Neural cell (in vitro differentiated cells): Measurements from ENCODE around the gene KCNQ5. TPM values are rescaled to one million over a fixed set of nuclear protein-coding genes. Genes with fewer than 3 reads are reported as not detected.

Source experiments
- H2AFZ ChIP-seq: fragments of 200-600, 300-800 bp; sonication (generic), shearing (Covaris generic); 2 replicates; pipeline ENCODE4 v1.6.0; 2014; ENCODE audit warnings: low read depth, mild to moderate bottlenecking, antibody characterized with exemption, low read length, moderate library complexity
- H3F3A ChIP-seq: fragments of 200-600 bp; shearing (Covaris generic); 2 replicates; pipeline ENCODE4 v1.6.1; 2016; ENCODE audit warnings: mild to moderate bottlenecking, moderate library complexity, mixed read lengths, antibody characterized with exemption, low read length; ENCODE audit not compliant: insufficient read depth, poor library complexity, severe bottlenecking
- H3K27ac ChIP-seq: fragments of 200-600, 300-800 bp; sonication (generic), shearing (Covaris generic); 2 replicates; pipeline ENCODE4 v1.5.1; 2014; ENCODE audit warnings: mild to moderate bottlenecking, low read length, moderate library complexity
- H3K27me3 ChIP-seq: fragments of 300-800, 200-600 bp; sonication (generic), shearing (Covaris generic); 2 replicates; pipeline ENCODE4 v1.6.0; 2014; ENCODE audit warnings: mild to moderate bottlenecking, low read depth, low read length, moderate library complexity; ENCODE audit not compliant: insufficient read depth
- H3K36me3 ChIP-seq: fragments of 300-800, 200-600 bp; sonication (generic), shearing (Covaris generic); 2 replicates; pipeline ENCODE4 v1.5.1; 2014; ENCODE audit warnings: mild to moderate bottlenecking, antibody characterized with exemption, low read length, moderate library complexity; ENCODE audit not compliant: insufficient read depth
- H3K4me2 ChIP-seq: fragments of 300-800, 200-600 bp; sonication (generic), shearing (Covaris generic); 2 replicates; pipeline ENCODE4 v1.6.0; 2014; ENCODE audit warnings: mild to moderate bottlenecking, low read length
- H3K4me3 ChIP-seq: fragments of 300-800, 200-600 bp; sonication (generic), shearing (Covaris generic); 2 replicates; pipeline ENCODE4 v1.5.1; 2014; ENCODE audit warnings: mild to moderate bottlenecking, low read length, moderate library complexity
- H3K79me2 ChIP-seq: fragments of 200-600 bp; shearing (Covaris generic); replicated peaks from 2 replicates; pipeline ENCODE4 v1.6.0; 2014; ENCODE audit warnings: mild to moderate bottlenecking, low read length, moderate library complexity; ENCODE audit not compliant: insufficient read depth
- H3K9ac ChIP-seq: fragments of 300-800, 200-600 bp; sonication (generic), shearing (Covaris generic); 2 replicates; pipeline ENCODE4 v1.6.1; 2016; ENCODE audit warnings: mild to moderate bottlenecking, low read length, mixed read lengths
- H3K9me2 ChIP-seq: fragments of 200-600 bp; shearing (Covaris generic); 2 replicates; pipeline ENCODE4 v1.6.1; 2016; ENCODE audit warnings: mild to moderate bottlenecking, low read length, mixed read lengths; ENCODE audit not compliant: insufficient read depth
- H3K9me3 ChIP-seq: fragments of 200-600, 300-800 bp; sonication (generic), shearing (Covaris generic); 2 replicates; pipeline ENCODE4 v1.6.1; 2016; ENCODE audit warnings: mild to moderate bottlenecking, mixed run types, low read length, moderate library complexity, mixed read lengths
- H4K20me1 ChIP-seq: fragments of 200-600 bp; shearing (Covaris generic); 2 replicates; pipeline ENCODE4 v1.6.1; 2016; ENCODE audit warnings: mild to moderate bottlenecking, mixed run types; ENCODE audit not compliant: insufficient read depth
- CTCF ChIP-seq: fragments of 450-650 bp; IDR thresholded peaks from 2 replicates; pipeline ENCODE4 v1.5.1; 2014; ENCODE audit warnings: antibody characterized with exemption, mild to moderate bottlenecking, moderate library complexity; ENCODE audit not compliant: poor library complexity, severe bottlenecking
- EP300 ChIP-seq: fragments of 450-650 bp; conservative IDR thresholded peaks from 2 replicates; pipeline ENCODE4 v1.6.1; 2014; ENCODE audit warnings: antibody characterized with exemption, mild to moderate bottlenecking, moderate library complexity; ENCODE audit not compliant: poor library complexity, severe bottlenecking
- EZH2 ChIP-seq: fragments of 200-600, 300-800 bp; shearing (Covaris generic), sonication (generic); IDR thresholded peaks from 2 replicates; pipeline ENCODE4 v1.6.1; 2014; ENCODE audit warnings: antibody characterized with exemption, low read length, borderline replicate concordance, mild to moderate bottlenecking; ENCODE audit not compliant: insufficient read depth, poor library complexity, severe bottlenecking
- MXI1 ChIP-seq: fragments of 450-650 bp; conservative IDR thresholded peaks from 2 replicates; pipeline ENCODE4 v1.6.1; 2014; ENCODE audit warnings: antibody characterized with exemption, mild to moderate bottlenecking; ENCODE audit not compliant: poor library complexity, severe bottlenecking
- POLR2AphosphoS5 ChIP-seq: IDR thresholded peaks from 2 replicates; pipeline ENCODE4 v1.6.1; 2012
- RAD21 ChIP-seq: fragments of 450-650 bp; conservative IDR thresholded peaks from 2 replicates; pipeline ENCODE4 v1.6.1; 2014; ENCODE audit warnings: antibody characterized with exemption, mild to moderate bottlenecking, moderate library complexity
- REST ChIP-seq: IDR thresholded peaks from 2 replicates; pipeline ENCODE4 v1.6.1; 2012; ENCODE audit warnings: borderline replicate concordance
- SMC3 ChIP-seq: fragments of 450-650 bp; conservative IDR thresholded peaks from 2 replicates; pipeline ENCODE4 v1.6.1; 2014; ENCODE audit warnings: antibody characterized with exemption, mild to moderate bottlenecking, moderate library complexity; ENCODE audit not compliant: poor library complexity
- TAF1 ChIP-seq: IDR thresholded peaks from 2 replicates; pipeline ENCODE4 v1.6.1; 2012; ENCODE audit warnings: low read depth
- polyA plus RNA-seq: library from polyadenylated mRNA; depleted of rRNA; stranded (reverse); fragments of >200 nt; gene quantifications from 2 replicates; pipeline ENCODE4 v1.2.3, GENCODE V29; 2014

The KCNQ5 gene
- polyA plus RNA-seq, 1 donor from 2014 or later: 0.30 TPM

- TF ChIP-seq EP300 (no peak), RAD21 (no peak), SMC3 (no peak), TAF1 (no peak), POLR2AphosphoS5 (no peak), EZH2 (no peak), CTCF (no peak), MXI1 (no peak)
- H3K27me3 ChIP-seq: no peaks in the 10 kb centered on the region
- no peak overlapping the region for H2AFZ ChIP-seq
- H3K79me2 ChIP-seq: no peaks in the 10 kb centered on the region
- H3F3A ChIP-seq: no peaks in the 10 kb centered on the region
- no peak overlapping the region for H3K9ac ChIP-seq
- no peaks in the 10 kb centered on the region for H3K9me3 ChIP-seq
- no peak overlapping the region for H3K4me3 ChIP-seq
- H3K4me2 ChIP-seq: no peak overlapping the region
- H3K9me2 ChIP-seq: no peaks in the 10 kb centered on the region
- H3K36me3 ChIP-seq: no peaks in the 10 kb centered on the region
- no peaks in the 10 kb centered on the region for H4K20me1 ChIP-seq
- H3K27ac ChIP-seq: no peak overlapping the region
These were observed 284.0 kb downstream of the KCNQ5 start for GRCh38 chr6:72905705-72906478.

GRCh38 chr6:72911463-72912155 lies 289.7 kb downstream of the KCNQ5 start:
- TF ChIP-seq RAD21 (no peak), REST (no peak), SMC3 (no peak), POLR2AphosphoS5 (no peak), TAF1 (no peak), EP300 (no peak), MXI1 (no peak), EZH2 (no peak), CTCF (no peak)

More at GRCh38 chr6:72911463-72912155, 289.7 kb downstream of the KCNQ5 start:
- Histone ChIP-seq H4K20me1 (no peaks in the 10 kb centered on the region), H3K27ac (no peak overlapping the region), H3F3A (no peaks in the 10 kb centered on the region), H3K9ac (no peak overlapping the region), H2AFZ (no peak overlapping the region), H3K27me3 (no peaks in the 10 kb centered on the region), H3K4me2 (no peak overlapping the region), H3K79me2 (no peaks in the 10 kb centered on the region), H3K9me2 (no peaks in the 10 kb centered on the region), H3K36me3 (no peaks in the 10 kb centered on the region), H3K9me3 (no peaks in the 10 kb centered on the region), H3K4me3 (no peak overlapping the region)
